Measurements from ENCODE around the gene OPRL1. TPM values are rescaled to one million over a fixed set of nuclear protein-coding genes. Genes with fewer than 3 reads are reported as not detected.

Gene OPRL1
- 1.3 to 2.3 TPM (median 1.7 TPM) in 5 replicates for total RNA-seq (2022; extraction: Qiagen RNA extraction)

DNA sequence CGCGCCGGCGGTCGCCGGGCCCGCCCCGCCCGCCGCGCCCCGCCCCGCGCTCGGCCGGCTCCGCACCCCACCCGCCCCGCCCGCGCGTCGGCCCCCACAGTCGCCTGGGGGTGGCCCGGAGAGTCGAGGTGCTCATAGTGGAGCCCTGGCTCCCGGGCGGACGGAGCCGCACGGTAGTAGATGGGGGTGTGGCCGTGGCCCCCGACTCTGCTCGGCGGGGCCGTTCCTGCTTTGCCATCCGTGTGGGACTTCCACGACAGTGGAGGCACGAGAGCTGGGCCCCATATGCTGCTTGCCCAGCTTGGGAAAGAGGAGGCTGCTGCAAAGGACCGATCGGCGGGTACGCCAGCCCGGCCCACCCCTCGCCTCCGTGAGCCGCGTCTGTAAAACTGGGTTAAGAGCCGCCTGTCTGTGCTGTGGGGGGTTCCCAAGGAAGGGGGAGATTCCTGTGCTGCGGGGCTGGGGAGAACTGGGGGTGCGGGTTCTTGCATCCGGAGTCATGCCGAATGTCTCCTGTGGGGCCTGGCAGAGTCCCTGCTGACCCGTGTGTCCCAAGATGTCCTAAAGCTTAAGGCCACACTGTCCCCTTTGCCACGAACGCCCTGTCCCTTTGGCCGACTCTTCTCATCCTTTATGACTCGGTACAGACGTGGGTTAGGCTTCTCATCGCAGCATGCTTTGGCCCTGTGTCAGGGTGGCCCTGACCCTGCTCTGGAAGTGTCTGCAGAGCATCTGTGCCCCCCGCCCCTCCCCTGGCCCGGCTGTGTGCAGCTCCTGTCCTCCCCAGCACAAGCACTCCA, at the start of gene OPRL1:
Gene OPRL1 (plus strand): TSS at position 70 of the 800 bp plus-strand sequence. CDS start 12,639 bp downstream, outside the sequence.

DNA sequence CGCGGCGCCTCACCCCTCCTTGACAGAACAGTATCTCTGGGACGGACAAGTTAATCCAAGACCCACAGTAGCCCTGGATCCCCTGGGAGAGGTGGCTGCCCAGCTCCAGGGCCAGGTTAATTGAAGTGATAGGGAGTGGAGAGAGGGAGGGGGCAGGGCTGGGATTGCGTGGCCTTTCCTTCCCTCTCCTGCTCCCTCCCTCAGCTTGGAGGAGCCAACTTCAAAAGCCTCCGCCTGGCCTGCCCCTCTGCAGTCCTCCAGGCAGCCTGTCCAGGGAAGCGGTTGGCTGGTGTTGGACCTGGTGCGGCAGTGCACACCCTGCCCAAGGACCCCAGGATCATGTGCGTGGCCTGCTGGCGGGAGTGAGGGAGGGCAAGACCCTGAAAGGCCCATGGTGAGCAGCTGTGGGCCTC, 43.9 kb upstream of the OPRL1 start, which contains the start of gene C20orf204:
Gene C20orf204 (plus strand): TSS at position 250 of the 413 bp plus-strand sequence. CDS start 142 bp downstream, at position 392.

DNA sequence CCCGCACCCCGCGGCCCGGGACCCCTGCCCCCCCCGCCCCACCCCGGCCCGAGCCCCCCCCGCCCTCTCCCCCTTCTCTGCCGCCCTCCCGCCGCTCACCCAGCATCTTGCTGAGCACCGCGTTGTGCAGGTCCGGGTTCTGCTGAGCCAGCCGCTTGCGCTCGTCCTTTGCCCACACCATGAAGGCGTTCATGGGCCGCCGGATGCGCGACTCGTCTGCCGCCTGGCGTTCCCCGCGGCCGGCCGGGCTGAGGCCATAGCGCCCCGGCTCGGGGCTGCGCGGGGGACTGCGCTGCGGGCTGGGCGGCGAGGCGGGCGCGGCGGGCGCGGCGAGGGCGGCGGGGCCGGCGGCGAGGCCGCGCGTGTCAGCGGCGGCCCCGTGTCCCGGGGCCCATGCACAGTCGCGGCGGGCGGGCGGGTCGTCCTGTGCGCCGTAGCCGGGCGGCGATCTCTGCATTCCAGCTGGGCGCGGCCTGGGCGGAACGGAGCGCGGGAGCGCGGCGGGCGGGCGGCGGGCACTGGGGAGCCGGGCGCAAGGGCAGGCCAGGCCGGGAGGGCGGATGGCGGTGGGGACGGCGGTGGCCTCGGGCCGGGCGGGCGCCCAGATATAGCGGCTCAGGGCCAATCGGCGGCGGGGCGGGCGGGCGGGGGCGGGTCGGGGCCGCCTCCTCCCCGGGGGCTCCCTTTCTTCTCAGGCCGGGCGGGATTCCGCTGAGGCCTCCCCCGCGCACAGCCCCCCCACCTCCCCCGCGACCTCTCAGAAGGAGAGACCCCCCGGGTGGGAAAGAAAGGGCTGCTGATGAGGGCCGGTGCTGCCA, 30.6 kb upstream of the OPRL1 start, which contains the start of gene SOX18:
Gene SOX18 (minus strand): TSS at position 580 of the 818 bp plus-strand sequence. CDS start 123 bp downstream, at position 457.

DNA sequence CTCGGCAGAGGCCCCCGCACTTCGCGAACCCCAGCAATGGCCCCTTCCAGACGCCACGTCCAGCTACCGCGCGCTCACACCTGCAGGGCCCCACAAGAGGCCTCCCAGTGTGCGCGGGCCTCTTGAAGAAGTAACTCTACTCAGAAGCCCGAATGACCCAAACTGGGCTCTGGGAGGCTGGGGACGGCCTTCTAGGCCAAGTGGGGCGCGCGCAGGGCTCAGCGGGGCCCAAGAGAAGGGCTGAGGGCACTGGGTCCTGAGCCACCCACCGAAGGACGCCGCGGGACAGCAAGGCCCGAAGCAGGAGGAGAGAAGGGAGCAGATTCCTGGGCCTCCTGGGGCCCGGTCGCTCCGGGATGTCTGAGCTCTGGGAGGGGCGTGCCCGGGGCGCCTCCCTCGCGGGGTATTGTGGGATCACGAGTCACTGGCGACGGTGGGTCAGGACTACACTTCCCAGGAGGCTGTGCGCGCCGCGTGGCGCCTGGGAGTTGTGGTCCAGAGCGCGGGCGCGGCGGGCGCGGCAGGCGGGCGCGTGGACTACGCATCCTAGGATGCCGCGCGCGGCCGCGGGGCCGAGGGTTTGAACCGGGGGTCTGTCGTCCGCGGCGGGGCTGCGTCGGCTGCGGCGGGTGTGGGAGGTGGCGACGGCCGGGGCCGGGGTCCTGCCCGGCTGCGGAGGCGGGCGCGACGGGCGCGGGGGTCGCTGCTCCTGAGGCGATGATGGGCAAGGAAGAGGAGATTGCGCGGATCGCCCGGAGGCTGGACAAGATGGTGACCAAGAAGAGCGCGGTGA, 17.1 kb upstream of the OPRL1 start, which contains the start of gene TCEA2:
Gene TCEA2 (plus strand): TSS at position 603 of the 793 bp plus-strand sequence. CDS start 115 bp downstream, at position 718.

DNA sequence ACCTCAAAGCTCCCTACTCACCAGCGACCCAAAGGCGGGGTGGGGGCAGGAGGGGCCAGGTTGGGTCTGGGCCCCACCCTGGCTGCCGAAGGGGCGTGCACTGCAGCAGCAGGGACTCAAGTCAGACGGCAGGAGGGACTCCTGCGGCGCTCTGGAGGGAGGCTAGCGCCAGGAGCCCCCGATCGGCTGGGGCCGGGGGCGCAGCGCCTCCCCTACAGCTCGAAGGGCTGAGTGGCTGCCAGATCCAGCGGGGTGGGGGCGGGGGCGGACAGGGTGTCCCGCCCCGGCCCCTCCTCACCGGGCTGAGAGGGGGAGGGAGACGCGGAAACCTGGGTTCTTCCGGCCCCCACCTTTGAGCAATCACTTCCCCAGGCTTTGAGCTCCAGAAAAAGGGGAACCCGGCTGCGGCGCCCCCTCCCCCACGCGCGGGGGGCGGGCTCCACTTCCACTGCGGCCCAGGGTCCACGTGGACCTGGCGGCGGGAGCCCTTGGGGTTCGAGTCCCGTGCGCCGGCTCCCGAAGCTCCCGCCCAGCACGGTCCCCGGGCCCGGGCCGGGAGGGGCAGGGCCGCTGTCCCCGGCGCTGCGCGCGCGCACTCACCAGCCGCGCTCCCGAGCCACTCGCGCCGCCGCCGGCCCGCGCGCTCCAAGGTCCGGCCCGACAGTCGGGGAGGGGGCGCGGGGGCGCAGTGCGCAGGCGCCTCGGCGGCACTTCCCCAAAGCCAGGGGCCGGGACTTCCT, 439 bp upstream of the OPRL1 start, which contains the start of gene RGS19:
Gene RGS19 (minus strand): TSS at position 246 of the 740 bp plus-strand sequence. CDS start 2,632 bp downstream, outside the sequence.

DNA sequence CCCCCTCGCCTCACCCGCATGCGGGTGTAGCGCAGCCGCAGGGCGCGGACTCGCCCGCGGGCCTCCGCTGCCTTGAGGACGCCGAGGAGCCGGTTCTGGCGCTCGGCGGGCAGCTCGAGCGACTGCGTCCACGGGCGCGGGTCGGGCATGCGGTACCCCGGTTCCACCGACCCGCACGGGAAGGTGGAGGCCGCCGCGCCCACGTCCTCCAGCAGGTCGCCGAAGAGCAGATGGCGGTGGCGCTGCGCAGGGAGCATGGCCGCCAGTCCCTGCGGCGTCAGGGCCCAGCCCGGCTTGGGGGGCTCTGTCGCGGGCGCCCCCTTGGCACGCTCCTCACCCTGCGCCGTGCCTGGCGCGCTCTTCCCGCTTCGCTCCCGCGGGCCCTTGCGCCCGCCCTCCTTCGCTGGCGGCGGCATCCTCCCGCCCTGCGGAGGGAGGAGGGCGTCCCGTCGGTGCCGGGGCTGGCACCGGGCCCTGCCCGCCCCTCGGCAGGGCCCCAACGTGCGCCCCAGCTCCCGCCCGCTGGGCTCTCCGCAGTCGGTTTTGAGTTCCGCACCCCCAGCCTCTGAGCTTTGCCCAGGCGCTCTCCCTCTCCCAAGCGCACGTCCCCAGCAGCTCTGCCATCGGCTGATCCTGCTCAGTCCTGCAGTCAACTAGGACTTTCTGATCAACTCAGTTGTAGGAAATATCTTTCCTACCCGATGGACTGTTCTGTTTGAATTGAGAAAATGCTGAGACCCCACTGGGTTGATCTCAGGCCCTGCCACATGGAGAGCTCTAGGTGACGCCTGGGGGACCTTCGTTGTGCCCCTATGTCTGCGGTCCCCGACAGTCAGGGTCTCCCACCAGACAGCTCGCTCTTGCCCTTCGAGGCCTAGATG, 4.2 kb downstream of the OPRL1 start, which contains the start of gene LKAAEAR1:
Gene LKAAEAR1 (minus strand): TSS at position 595 of the 881 bp plus-strand sequence. CDS start 179 bp downstream, at position 416.

DNA sequence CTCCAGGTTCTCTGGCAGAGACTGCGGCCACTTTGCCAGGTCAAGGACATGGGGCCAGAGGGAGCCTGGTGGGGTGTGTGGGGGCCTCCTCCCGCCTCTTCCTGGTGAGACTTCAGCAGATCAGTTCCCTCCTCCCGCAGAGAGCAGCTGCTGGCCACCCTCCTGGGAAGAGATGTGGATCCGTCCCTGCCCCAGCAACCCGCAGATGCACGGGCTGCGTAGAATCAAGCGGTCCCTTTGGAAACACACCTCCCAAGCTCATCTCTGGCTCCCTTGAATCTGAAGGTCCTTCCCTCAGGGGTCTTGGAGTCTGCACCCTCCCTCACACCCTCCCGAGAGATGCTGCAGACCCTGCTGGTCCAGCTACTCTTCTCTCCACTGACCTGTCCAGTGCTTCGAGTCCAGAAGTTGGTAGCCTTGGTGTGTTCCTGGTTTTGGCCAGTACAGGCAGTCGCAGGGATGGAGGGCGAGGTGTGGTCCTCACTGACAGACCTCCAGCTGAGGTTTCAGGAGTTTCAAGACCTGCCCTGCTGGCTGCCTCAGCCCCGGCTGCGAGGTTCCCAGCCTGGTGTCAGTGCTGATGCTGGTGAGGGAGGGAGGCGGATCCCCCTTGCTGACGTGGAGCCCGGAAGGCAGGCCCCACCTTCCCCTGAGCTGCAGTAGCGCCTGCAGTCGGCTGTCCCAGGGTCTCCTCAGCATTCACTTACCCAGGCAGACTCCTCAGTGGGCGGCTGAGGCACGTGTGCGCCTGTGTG, 27.3 kb downstream of the OPRL1 start, which contains the start of gene NPBWR2:
Gene NPBWR2 (minus strand): TSS at position 585 of the 755 bp plus-strand sequence. CDS start 734 bp downstream, outside the sequence.

Other genes starting within 250 kb of the OPRL1 start
- gene ZBTB46, start 248.8 kb upstream of the OPRL1 start, total RNA-seq (2022; extraction: Qiagen RNA extraction), result 0.73 to 0.85 TPM (median 0.76 TPM) in 5 replicates
- not detected in 5 replicates for gene ABHD16B, start 218.6 kb upstream of the OPRL1 start, total RNA-seq (2022; extraction: Qiagen RNA extraction)
- gene TPD52L2, start 214.8 kb upstream of the OPRL1 start, total RNA-seq (2022; extraction: Qiagen RNA extraction), result 131 to 135 TPM (median 134 TPM) in 5 replicates
- 25.9 to 29.2 TPM (median 28.0 TPM) in 5 replicates for gene DNAJC5, start 185.0 kb upstream of the OPRL1 start, total RNA-seq (2022; extraction: Qiagen RNA extraction)
- gene UCKL1, start 123.7 kb upstream of the OPRL1 start, total RNA-seq (2022; extraction: Qiagen RNA extraction), result 26.1 to 36.0 TPM (median 31.2 TPM) in 5 replicates
- gene ZNF512B, start 110.2 kb upstream of the OPRL1 start, total RNA-seq (2022; extraction: Qiagen RNA extraction), result 10.2 to 13.7 TPM (median 11.8 TPM) in 5 replicates
- 0.05 TPM in 1 of 5 replicates, not detected in the others for gene SAMD10, start 100.4 kb upstream of the OPRL1 start, total RNA-seq (2022; extraction: Qiagen RNA extraction)
- 52.7 to 54.9 TPM (median 54.7 TPM) in 5 replicates for gene PRPF6, start 99.0 kb upstream of the OPRL1 start, total RNA-seq (2022; extraction: Qiagen RNA extraction)
- gene C20orf204, start 43.9 kb upstream of the OPRL1 start, total RNA-seq (2022; extraction: Qiagen RNA extraction), result 0.10 to 0.56 TPM (median 0.41 TPM) in 5 replicates
- 1.6 to 2.9 TPM (median 2.6 TPM) in 5 replicates for gene SOX18, start 30.4 kb upstream of the OPRL1 start, total RNA-seq (2022; extraction: Qiagen RNA extraction)
- gene TCEA2, start 16.9 kb upstream of the OPRL1 start, total RNA-seq (2022; extraction: Qiagen RNA extraction), result 30.0 to 51.1 TPM (median 47.8 TPM) in 5 replicates
- gene RGS19, start 564 bp upstream of the OPRL1 start, total RNA-seq (2022; extraction: Qiagen RNA extraction), result 39.1 to 53.5 TPM (median 50.3 TPM) in 5 replicates
- gene LKAAEAR1, start 4.3 kb downstream of the OPRL1 start, total RNA-seq (2022; extraction: Qiagen RNA extraction), result 0.65 to 3.1 TPM (median 2.4 TPM) in 5 replicates
- gene NPBWR2, start 27.5 kb downstream of the OPRL1 start, total RNA-seq (2022; extraction: Qiagen RNA extraction), result not detected in 5 replicates
- 0.11 to 0.75 TPM (median 0.22 TPM) in 5 replicates for gene MYT1, start 84.4 kb downstream of the OPRL1 start, total RNA-seq (2022; extraction: Qiagen RNA extraction)
- 8.6 to 13.0 TPM (median 11.1 TPM) in 5 replicates for gene PCMTD2, start 175.7 kb downstream of the OPRL1 start, total RNA-seq (2022; extraction: Qiagen RNA extraction)